Heart left ventricle (tissue), 13 donors: ENCODE data around the gene CCDC33.

Experiments used
- POLR2A ChIP-seq, 2 donors: fragments of 450-650 bp; IDR thresholded peaks; one replicate each; pipeline ENCODE4 v1.6.1; 2017; ENCODE audit warnings: antibody characterized with exemption in 2 of 2, mild to moderate bottlenecking in 2 of 2, moderate library complexity in 2 of 2
- TF ChIP-seq, protein P1 (sequence below), 12 donors: fragments of 200-600 bp; sonication (generic) in 4 of 12; IDR thresholded peaks; one replicate each; pipeline versions ENCODE4 v1.5.0 to v1.8.0; 2018 to 2022; ENCODE audit warnings: antibody characterized with exemption in 12 of 12, mild to moderate bottlenecking in 5 of 12
- donor health status: ischemic (EF 13 %, LVEDD 7.1; RV severe dilation, severe dysfunction).
- donor health status: DM: no; HTN: yes; CAD: no.
- donor health status: DM: no; HTN: no; CAD: no.
- donor health status: ischemic (EF 25% LVEDD 6.9; RV normal size, moderate dysfunction).
- donor health status: ischemic (EF 25% LVEDD 5.7; RV mildly dilated, moderate dysfunction).
- donor health status: ischemic (EF 35%, LVEDD 5.7; RV mildly dilated, moderate dysfunction).
- donor health status: nonischemic (EF 11% LVEDD 7.7; RV severe dilation, severe dysfunction).
- donor health status: DM: yes; HTN: yes; CAD: no.
- donor health status: PGD.
- donor health status: ischemic (EF 29% LVEDD 5.4; RV normal size, mild dysfunction).
- donor health status: nonischemic (EF 23%, LVEDD 6.1; RV moderate dilation, normal function).

DNA sequence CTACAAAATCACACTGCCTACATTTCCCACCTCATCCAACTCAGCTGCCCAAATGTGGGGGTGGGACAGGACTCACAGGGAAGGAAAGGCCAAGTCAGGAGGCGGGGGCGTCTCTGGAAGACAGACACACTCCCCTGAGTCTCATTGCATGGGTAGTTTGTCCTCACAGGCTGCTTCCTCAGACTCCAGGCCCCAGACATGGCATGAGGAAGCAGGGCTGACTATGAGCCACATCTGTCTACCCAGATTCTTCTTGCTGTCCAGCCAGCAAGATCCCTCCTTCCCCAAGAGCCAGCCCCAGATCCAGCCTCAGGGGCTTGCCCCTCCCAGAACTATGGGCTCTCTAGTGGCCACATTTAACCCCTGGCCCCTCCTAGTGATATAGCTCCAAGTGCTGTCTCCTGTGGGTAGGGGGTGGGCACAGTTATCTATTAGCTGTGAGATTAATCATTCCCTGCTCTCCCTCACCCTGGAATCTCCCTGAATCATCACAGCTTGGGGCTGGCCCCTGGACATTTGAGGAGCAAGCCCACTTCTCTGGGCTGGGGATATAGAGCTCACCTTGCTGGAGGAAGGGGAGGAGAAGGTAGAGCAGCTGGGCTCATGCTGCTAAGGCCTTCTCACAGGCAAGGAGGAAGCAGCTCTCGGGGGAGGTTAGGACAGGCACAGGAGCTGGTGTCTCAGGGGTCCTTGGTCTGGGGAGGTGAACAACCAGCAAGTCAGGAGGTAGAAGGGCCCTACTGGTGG, 2.1 kb upstream of the CCDC33 start:
- TF ChIP-seq, protein P1, sequence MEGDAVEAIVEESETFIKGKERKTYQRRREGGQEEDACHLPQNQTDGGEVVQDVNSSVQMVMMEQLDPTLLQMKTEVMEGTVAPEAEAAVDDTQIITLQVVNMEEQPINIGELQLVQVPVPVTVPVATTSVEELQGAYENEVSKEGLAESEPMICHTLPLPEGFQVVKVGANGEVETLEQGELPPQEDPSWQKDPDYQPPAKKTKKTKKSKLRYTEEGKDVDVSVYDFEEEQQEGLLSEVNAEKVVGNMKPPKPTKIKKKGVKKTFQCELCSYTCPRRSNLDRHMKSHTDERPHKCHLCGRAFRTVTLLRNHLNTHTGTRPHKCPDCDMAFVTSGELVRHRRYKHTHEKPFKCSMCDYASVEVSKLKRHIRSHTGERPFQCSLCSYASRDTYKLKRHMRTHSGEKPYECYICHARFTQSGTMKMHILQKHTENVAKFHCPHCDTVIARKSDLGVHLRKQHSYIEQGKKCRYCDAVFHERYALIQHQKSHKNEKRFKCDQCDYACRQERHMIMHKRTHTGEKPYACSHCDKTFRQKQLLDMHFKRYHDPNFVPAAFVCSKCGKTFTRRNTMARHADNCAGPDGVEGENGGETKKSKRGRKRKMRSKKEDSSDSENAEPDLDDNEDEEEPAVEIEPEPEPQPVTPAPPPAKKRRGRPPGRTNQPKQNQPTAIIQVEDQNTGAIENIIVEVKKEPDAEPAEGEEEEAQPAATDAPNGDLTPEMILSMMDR (IDR thresholded peaks at IDR 0.05), result no peak
- TF ChIP-seq POLR2A (IDR thresholded peaks at IDR 0.05), result no peak
